Colonic mucosa (tissue), 4 donors: ENCODE measurements around the gene RABGAP1L. TPM values are rescaled to one million over a fixed set of nuclear protein-coding genes. Genes with fewer than 3 reads are reported as not detected.

Experiments used
- DNase-seq: peaks from one replicate; pipeline ENCODE4 v3.0.0-alpha.2; 2020
- H3K27ac ChIP-seq: fragments of 200-600 bp; one replicate; pipeline ENCODE4 v1.8.0; 2021
- H3K27me3 ChIP-seq: fragments of 200-600 bp; one replicate; pipeline ENCODE4 v1.8.0; 2021
- H3K36me3 ChIP-seq: fragments of 200-600 bp; one replicate; pipeline ENCODE4 v1.8.0; 2021
- H3K4me1 ChIP-seq: fragments of 200-600 bp; one replicate; pipeline ENCODE4 v1.8.0; 2021; ENCODE audit warnings: mild to moderate bottlenecking
- H3K4me3 ChIP-seq: fragments of 200-600 bp; one replicate; pipeline ENCODE4 v1.8.0; 2021
- H3K9ac ChIP-seq, 2 donors: one replicate each; pipeline ENCODE4 v1.7.0; 2013; ENCODE audit warnings: control low read depth in 2 of 2, low read depth in 2 of 2, low read length in 2 of 2
- H3K9me3 ChIP-seq: fragments of 200-600 bp; one replicate; pipeline ENCODE4 v1.8.0; 2021
- intact Hi-C: fragments of 100-400 bp; cut with DNase I; formaldehyde crosslinking; loops from one replicate; pipeline ENCODE4 v1.14.1; 2022
- total RNA-seq, 2 donors: library from RNA; stranded (reverse); fragmentation: NEBNext Ultra II Directional in 1 of 2; extraction: Animal tissue kit (Norgen Biotek cat#: 25700) in 1 of 2; gene quantifications; one replicate each; pipeline ENCODE4 v1.2.1, GENCODE V29; 2021
- TF ChIP-seq, protein P1 (sequence below): fragments of 200-600 bp; IDR thresholded peaks from one replicate; pipeline ENCODE4 v1.8.0; 2022; ENCODE audit warnings: antibody characterized with exemption, mild to moderate bottlenecking
- donor health status: healthy.
- donor health status: DM: no; HTN: no; CAD: no.
- donor health status: DM: no; HTN: no; CAD: no.

The RABGAP1L gene
- total RNA-seq, 2 donors from 2014 or later = 50.3 to 87.0 TPM

DNA sequence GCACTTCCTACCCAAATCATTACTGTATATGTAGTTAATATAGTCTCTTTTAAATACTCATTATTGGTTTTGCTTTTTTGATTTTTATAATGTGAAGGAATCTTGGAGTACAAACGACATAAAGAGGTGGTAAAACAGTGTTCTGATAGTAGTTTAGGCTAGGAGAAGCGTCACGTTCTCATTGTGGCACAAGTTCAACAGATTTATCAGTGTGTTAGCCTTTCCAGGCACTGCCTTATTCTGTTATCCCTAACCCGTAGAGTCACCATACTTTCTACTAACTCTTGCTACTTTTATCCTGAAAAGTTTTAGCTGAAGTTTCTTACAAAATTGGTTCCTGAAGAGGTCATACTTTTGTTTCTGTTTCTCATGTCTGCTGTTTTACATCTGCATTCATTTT is 665.8 kb downstream of the RABGAP1L start:
- H3K27ac ChIP-seq = no peak overlapping the region
- H3K9me3 ChIP-seq = no peaks in the 10 kb centered on the region
- H3K27me3 ChIP-seq = no peaks in the 10 kb centered on the region
- no peak overlapping the region for H3K4me3 ChIP-seq
- no peak overlapping the region for H3K9ac ChIP-seq
- TF ChIP-seq, protein P1, sequence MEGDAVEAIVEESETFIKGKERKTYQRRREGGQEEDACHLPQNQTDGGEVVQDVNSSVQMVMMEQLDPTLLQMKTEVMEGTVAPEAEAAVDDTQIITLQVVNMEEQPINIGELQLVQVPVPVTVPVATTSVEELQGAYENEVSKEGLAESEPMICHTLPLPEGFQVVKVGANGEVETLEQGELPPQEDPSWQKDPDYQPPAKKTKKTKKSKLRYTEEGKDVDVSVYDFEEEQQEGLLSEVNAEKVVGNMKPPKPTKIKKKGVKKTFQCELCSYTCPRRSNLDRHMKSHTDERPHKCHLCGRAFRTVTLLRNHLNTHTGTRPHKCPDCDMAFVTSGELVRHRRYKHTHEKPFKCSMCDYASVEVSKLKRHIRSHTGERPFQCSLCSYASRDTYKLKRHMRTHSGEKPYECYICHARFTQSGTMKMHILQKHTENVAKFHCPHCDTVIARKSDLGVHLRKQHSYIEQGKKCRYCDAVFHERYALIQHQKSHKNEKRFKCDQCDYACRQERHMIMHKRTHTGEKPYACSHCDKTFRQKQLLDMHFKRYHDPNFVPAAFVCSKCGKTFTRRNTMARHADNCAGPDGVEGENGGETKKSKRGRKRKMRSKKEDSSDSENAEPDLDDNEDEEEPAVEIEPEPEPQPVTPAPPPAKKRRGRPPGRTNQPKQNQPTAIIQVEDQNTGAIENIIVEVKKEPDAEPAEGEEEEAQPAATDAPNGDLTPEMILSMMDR = no peak
- H3K36me3 ChIP-seq = no peaks in the 10 kb centered on the region
- intact Hi-C loops = no loop called here
- H3K4me1 ChIP-seq = no peaks in the 10 kb centered on the region
- DNase-seq = no peak

DNA sequence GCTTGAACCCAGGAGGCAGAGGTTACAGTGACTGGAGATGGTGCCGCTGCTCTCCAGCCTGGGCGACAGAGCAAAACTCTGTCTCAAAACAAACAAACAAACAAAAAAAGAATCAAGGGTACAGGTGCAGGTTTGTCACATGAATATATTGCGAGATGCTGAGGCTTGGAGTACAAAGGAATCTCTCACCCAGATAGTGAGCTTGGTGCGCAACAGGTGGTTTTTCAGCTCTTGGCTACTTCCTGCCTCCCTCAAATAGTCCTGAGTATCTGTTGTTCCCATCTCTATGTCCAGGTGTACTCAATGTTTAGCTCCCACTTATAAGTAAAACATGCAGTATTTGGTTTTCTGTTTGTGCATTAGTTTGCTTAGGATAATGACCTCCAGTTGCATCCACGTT is 666.5 kb downstream of the RABGAP1L start:
- Histone ChIP-seq H3K27me3 (no peaks in the 10 kb centered on the region), H3K27ac (no peak overlapping the region), H3K9me3 (no peaks in the 10 kb centered on the region), H3K4me1 (no peaks in the 10 kb centered on the region), H3K9ac (no peak overlapping the region), H3K4me3 (no peak overlapping the region), H3K36me3 (no peaks in the 10 kb centered on the region)
- TF ChIP-seq, protein P1 = no peak
- DNase-seq = no peak
- intact Hi-C loops = no loop called here

DNA sequence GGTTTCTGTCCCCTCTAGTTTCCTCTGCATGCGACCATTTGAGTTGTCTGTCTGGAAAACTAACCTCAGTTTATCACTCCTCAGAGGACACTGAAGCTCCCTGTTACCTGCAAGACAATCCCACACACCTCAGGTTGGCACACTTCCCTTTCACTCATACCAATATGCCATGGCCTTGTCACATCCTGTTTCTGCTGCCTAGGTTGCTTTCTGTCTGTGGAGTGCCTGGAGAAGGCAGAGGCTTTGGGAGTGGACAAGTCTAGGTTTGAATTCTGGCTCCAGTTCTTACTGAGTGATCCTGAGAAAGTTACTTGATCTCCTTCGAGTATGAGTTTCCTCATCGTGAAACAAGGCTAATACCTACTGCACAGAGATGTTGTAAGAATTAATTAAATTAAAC is 668.9 kb downstream of the RABGAP1L start:
- H3K36me3 ChIP-seq = no peaks in the 10 kb centered on the region
- no peak overlapping the region for H3K9ac ChIP-seq
- no peaks in the 10 kb centered on the region for H3K4me1 ChIP-seq
- H3K9me3 ChIP-seq = no peaks in the 10 kb centered on the region
- DNase-seq = no peak
- H3K27ac ChIP-seq = no peak overlapping the region
- TF ChIP-seq, protein P1 = no peak
- intact Hi-C loops = no loop called here
- no peak overlapping the region for H3K4me3 ChIP-seq
- H3K27me3 ChIP-seq = no peaks in the 10 kb centered on the region

DNA sequence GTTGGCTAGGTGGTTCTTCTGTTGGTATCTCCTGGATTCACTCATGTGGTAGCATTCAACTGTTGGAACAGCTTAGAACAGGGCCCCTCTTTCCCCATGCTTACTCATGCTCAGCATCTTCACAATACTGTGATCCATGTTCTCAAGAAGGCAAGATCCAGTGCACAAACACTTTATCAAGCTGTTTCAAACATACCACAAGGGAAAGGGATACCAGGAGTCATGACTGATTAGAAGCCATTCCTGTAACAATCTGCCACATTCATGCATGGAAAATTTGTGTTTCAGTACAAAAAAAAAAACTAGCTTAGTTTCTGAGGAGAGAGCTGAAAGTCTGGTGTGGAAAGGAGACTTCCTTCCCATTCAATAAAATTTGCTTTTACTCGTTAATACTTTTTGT is 670.7 kb downstream of the RABGAP1L start:
- no peak for DNase-seq
- intact Hi-C loops = no loop called here
- Histone ChIP-seq H3K36me3 (no peaks in the 10 kb centered on the region), H3K4me3 (no peak overlapping the region), H3K27me3 (no peaks in the 10 kb centered on the region), H3K27ac (no peak overlapping the region), H3K9ac (no peak overlapping the region), H3K4me1 (no peaks in the 10 kb centered on the region), H3K9me3 (no peaks in the 10 kb centered on the region)
- TF ChIP-seq, protein P1 = no peak

DNA sequence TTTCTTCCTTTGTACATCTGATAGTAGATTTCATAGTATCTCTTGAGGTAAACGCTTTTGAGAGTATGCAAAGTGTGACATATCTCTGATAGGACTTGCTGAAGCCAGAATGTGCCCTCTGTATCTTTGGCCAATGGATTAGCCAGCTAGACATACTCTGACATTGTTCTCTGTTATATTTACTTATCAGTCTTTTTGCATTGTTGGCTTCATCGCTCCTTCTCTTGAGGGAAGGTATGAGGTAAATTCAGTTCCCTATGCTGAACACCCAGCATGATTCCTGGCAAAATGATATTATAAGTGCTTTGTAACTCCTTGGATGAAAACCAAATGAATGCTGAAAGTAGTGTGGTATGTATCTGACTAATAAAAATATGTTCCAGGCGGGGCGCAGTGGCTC is 677.2 kb downstream of the RABGAP1L start:
- intact Hi-C loops = no loop called here
- TF ChIP-seq, protein P1 = no peak

DNA sequence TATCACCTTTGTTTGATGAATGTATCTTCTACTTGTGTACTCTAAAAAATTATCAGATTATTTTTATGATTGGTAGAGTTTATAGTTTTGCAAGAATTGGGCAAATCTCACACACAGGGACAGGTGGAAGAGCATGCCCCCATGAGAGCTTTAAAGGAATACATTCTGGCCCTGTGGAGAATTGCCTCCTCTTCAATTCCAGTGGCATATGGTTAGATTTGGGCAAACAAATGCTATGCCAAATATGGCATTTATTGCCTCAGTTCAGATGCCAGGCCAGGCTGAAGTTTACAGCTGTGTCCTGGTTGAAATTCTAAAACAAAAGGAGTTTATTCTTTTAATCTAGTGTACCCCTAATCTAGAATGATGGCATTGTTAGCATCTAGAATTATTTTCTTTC is 678.1 kb downstream of the RABGAP1L start:
- Histone ChIP-seq H3K27ac (no peak overlapping the region), H3K9me3 (no peaks in the 10 kb centered on the region), H3K36me3 (no peaks in the 10 kb centered on the region), H3K4me3 (no peak overlapping the region), H3K27me3 (no peaks in the 10 kb centered on the region), H3K9ac (no peak overlapping the region), H3K4me1 (no peaks in the 10 kb centered on the region)
- TF ChIP-seq, protein P1 = no peak
- DNase-seq = no peak
- intact Hi-C loops = no loop called here

More for the DNA sequence above, 677.2 kb downstream of the RABGAP1L start:
- H3K4me3 ChIP-seq = no peak overlapping the region
- H3K36me3 ChIP-seq = no peaks in the 10 kb centered on the region
- no peaks in the 10 kb centered on the region for H3K27me3 ChIP-seq
- no peak overlapping the region for H3K9ac ChIP-seq
- H3K4me1 ChIP-seq = no peaks in the 10 kb centered on the region
- DNase-seq = no peak
- H3K9me3 ChIP-seq = no peaks in the 10 kb centered on the region
- H3K27ac ChIP-seq = no peak overlapping the region
